ENCODE measurements around the gene PPP2R3B. TPM values are rescaled to one million over a fixed set of nuclear protein-coding genes. Genes with fewer than 3 reads are reported as not detected.
"Not testable (repeated sequence)": the region's sequence is repeated elsewhere in the genome, so short reads cannot be mapped to it uniquely, and the experiment has no call there.

The PPP2R3B gene
- total RNA-seq (ENCODE audit: unreplicated experiment) = 36.1 TPM
- long read RNA-seq = 0 reads

- H3K9me3 Mint-ChIP-seq (ENCODE audit: unreplicated experiment) = peaks cover 6% of the 10 kb centered on the region
- H3K27ac Mint-ChIP-seq (ENCODE audit: unreplicated experiment) = peak within 1 kb of the TSS; percentile 95
- H3K4me3 Mint-ChIP-seq (ENCODE audit: unreplicated experiment) = peak within 1 kb of the TSS; percentile 96
- peak; percentile 99 for DNase-seq
- no peaks in the 10 kb centered on the region for H3K36me3 Mint-ChIP-seq (ENCODE audit: unreplicated experiment)
- H3K27me3 Mint-ChIP-seq (ENCODE audit: unreplicated experiment) = peaks cover 8% of the 10 kb centered on the region
- H3K4me1 Mint-ChIP-seq (ENCODE audit: low read depth, unreplicated experiment) = no peaks in the 10 kb centered on the region
- no peak for TF ChIP-seq CTCF (IDR thresholded peaks at IDR 0.05; ENCODE audit: partially characterized antibody, unreplicated experiment)
Observed at GRCh38 chrX:386768-387575, at the start of gene PPP2R3B. Gene PPP2R3B (minus strand): TSS chrX:386907. CDS start chrX:386691, 216 bp downstream.

GRCh38 chrX:435536-436122 lies 48.9 kb upstream of the PPP2R3B start:
- DNase-seq = no peak
- Mint-ChIP-seq H3K36me3 (ENCODE audit: unreplicated experiment) (no peaks in the 10 kb centered on the region), H3K4me1 (ENCODE audit: low read depth, unreplicated experiment) (no peaks in the 10 kb centered on the region), H3K4me3 (ENCODE audit: unreplicated experiment) (no peak overlapping the region), H3K9me3 (ENCODE audit: unreplicated experiment) (peaks cover 12% of the 10 kb centered on the region), H3K27ac (ENCODE audit: unreplicated experiment) (no peak overlapping the region), H3K27me3 (ENCODE audit: unreplicated experiment) (peaks cover 13% of the 10 kb centered on the region)
- TF ChIP-seq CTCF (IDR thresholded peaks at IDR 0.05; ENCODE audit: partially characterized antibody, unreplicated experiment) = no peak

- Mint-ChIP-seq H3K27me3 (ENCODE audit: unreplicated experiment) (peaks cover 10% of the 10 kb centered on the region), H3K9me3 (ENCODE audit: unreplicated experiment) (peaks cover 15% of the 10 kb centered on the region), H3K4me3 (ENCODE audit: unreplicated experiment) (no peak overlapping the region)
Observed at GRCh38 chrX:434946-435345, 48.2 kb upstream of the PPP2R3B start.

GRCh38 chrX:433771-434170 lies 47.1 kb upstream of the PPP2R3B start:
- no peaks in the 10 kb centered on the region for H3K36me3 Mint-ChIP-seq (ENCODE audit: unreplicated experiment)

More at GRCh38 chrX:434946-435345, 48.2 kb upstream of the PPP2R3B start:
- H3K36me3 Mint-ChIP-seq (ENCODE audit: unreplicated experiment) = no peaks in the 10 kb centered on the region
- TF ChIP-seq CTCF (IDR thresholded peaks at IDR 0.05; ENCODE audit: partially characterized antibody, unreplicated experiment) = no peak
- no peak for DNase-seq
- no peak overlapping the region for H3K27ac Mint-ChIP-seq (ENCODE audit: unreplicated experiment)
- H3K4me1 Mint-ChIP-seq (ENCODE audit: low read depth, unreplicated experiment) = no peaks in the 10 kb centered on the region

GRCh38 chrX:432666-433065 lies 46.0 kb upstream of the PPP2R3B start:
- H3K4me3 Mint-ChIP-seq (ENCODE audit: unreplicated experiment); H3K27me3 Mint-ChIP-seq (ENCODE audit: unreplicated experiment); DNase-seq; H3K4me1 Mint-ChIP-seq (ENCODE audit: low read depth, unreplicated experiment); H3K27ac Mint-ChIP-seq (ENCODE audit: unreplicated experiment); H3K36me3 Mint-ChIP-seq (ENCODE audit: unreplicated experiment): not testable (repeated sequence)
- peaks cover 15% of the 10 kb centered on the region for H3K9me3 Mint-ChIP-seq (ENCODE audit: unreplicated experiment)

More at GRCh38 chrX:433771-434170, 47.1 kb upstream of the PPP2R3B start:
- H3K27ac Mint-ChIP-seq (ENCODE audit: unreplicated experiment) = no peak overlapping the region
- no peak for DNase-seq
- no peak overlapping the region for H3K4me3 Mint-ChIP-seq (ENCODE audit: unreplicated experiment)
- H3K9me3 Mint-ChIP-seq (ENCODE audit: unreplicated experiment) = peaks cover 15% of the 10 kb centered on the region
- no peak for TF ChIP-seq CTCF (IDR thresholded peaks at IDR 0.05; ENCODE audit: partially characterized antibody, unreplicated experiment)
- peaks cover 1% of the 10 kb centered on the region for H3K4me1 Mint-ChIP-seq (ENCODE audit: low read depth, unreplicated experiment)
- H3K27me3 Mint-ChIP-seq (ENCODE audit: unreplicated experiment) = peaks cover 10% of the 10 kb centered on the region
